Measurements from ENCODE around the gene ALKBH3.

The ALKBH3 gene

DNA sequence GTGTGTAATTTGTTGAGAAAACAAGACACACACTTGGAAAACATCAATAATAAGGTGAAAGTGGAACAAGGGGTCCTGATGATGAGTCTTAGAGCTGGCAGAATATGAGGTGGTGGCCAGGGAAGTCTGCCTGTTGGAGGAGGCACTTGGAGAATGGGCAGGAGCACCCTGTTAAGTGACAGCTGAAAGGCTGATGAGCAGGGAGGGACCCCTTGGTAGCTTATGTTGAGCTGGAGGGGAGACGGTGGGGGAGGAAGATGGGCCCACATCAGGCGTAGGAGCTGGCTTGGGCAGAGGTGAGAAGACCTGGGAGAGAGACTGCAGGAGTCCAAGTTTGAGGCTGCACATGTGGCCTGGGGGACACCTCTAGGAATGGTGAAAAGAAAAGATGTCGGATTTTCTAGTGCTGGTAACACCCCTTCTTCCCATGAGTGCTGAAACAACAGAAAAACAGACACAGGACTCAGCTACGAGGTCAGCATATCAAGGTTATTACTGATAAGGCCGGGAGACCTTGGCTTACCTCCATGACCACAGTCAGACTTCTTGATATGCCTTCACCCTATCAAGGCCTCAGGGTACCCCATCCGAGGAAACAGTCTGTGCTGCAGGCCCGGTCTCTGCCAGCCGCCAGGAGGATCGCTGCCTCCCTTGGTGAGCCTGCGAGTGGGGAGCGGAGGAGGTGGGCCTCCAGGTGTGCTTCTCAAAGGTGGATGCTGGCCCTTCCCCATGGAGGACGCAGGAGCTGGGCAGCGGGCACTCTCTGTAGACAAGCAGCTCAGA, 47.5 kb downstream of the ALKBH3 start:
- Histone ChIP-seq H3K27ac (ENCODE audit: low read length) (no peak overlapping the region), H3K4me3 (ENCODE audit: low read length) (no peak overlapping the region), H3K36me3 (ENCODE audit: control insufficient read depth, insufficient read depth, low read length) (no peaks in the 10 kb centered on the region), H3K9me3 (ENCODE audit: control insufficient read depth, insufficient read depth, low read length) (no peaks in the 10 kb centered on the region), H3K27me3 (ENCODE audit: control insufficient read depth, insufficient read depth, low read length) (no peaks in the 10 kb centered on the region), H3K4me1 (ENCODE audit: control insufficient read depth, insufficient read depth, low read length) (peaks cover 4% of the 10 kb centered on the region; the same call in 1 of the 2 replicates)
- no CpG with 5 or more reads among the region's 13 CpGs for WGBS (ENCODE audit: insufficient coverage, insufficient read length)
- no peak for DNase-seq (ENCODE audit: low read depth, low spot score)

DNA sequence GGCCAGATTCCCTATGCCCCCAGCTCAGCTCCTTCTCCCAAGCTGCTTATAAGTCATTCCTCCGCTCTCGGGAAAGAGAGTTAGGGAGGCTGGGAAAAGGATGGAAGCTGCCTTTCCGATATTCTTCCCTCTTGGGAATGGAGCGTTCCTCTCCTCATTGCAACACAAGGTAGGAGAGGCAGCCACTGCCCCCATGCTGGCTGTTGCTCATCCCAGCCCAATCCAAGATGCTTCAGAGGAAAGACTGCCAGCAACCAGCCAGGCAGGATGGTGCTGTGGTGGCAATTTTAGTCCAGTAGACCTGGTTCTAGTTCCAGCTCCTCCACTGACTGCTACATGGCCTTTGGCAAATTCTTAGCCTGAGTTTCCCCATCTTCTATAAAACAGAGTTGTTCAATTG, 48.1 kb downstream of the ALKBH3 start:
- H3K36me3 ChIP-seq (ENCODE audit: control insufficient read depth, insufficient read depth, low read length), result no peaks in the 10 kb centered on the region
- H3K4me1 ChIP-seq (ENCODE audit: control insufficient read depth, insufficient read depth, low read length), result peaks cover 5% of the 10 kb centered on the region; the same call in 1 of the 2 replicates
- no peaks in the 10 kb centered on the region for H3K9me3 ChIP-seq (ENCODE audit: control insufficient read depth, insufficient read depth, low read length)
- no peak overlapping the region for H3K27ac ChIP-seq (ENCODE audit: low read length)
- no peaks in the 10 kb centered on the region for H3K27me3 ChIP-seq (ENCODE audit: control insufficient read depth, insufficient read depth, low read length)
- no peak overlapping the region for H3K4me3 ChIP-seq (ENCODE audit: low read length)
- DNase-seq (ENCODE audit: low read depth, low spot score), result no peak
- WGBS (ENCODE audit: insufficient coverage, insufficient read length), result no CpG with 5 or more reads among the region's 4 CpGs

DNA sequence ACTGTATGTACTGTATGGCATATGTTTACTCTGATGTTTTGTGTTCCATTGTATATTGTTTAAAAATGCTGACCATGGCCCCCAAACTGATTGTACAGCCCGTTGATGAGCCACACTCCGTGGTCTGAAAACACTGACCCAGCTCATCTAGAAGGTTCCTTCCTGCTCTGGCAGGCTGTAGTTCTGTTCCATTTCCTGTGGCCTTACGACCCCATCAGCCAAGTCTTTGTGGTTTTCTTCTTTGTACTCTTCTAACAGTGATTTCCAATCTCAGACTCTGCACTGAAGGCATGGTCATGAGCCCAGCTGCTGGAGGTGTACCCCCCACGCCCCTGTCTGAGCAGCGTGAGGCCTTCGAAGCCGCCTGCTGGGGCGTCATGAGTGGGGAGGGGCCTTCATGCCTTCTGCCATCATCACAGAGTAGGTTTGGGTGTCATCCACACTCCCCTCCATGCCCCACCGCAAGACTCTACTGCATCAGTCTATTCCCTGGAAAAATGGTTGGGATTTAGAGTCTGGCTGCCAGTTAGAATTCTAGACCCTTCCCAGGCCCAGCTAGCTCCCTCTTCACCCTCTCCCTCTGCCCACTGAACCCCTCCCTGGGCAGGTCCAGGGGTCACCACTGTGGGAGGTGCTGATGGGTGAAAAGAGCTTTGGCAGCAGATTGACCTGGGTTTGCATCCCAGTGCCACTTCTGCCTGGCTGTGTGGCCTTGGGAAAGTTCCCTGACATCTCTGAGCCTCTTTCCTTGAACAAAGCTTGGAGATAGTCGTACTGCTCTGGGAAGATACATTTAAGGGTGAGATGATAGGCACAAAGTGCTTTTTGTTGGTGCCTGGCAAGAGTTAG, 50.5 kb downstream of the ALKBH3 start:
- H3K4me1 ChIP-seq (ENCODE audit: control insufficient read depth, insufficient read depth, low read length), result 0 out of 2 replicates have a peak, but pooled peaks cover 2% of the 10 kb centered on the region
- no peak for DNase-seq (ENCODE audit: low read depth, low spot score)
- WGBS (ENCODE audit: insufficient coverage, insufficient read length), result no CpG with 5 or more reads among the region's 10 CpGs
- no peaks in the 10 kb centered on the region for H3K27me3 ChIP-seq (ENCODE audit: control insufficient read depth, insufficient read depth, low read length)
- H3K36me3 ChIP-seq (ENCODE audit: control insufficient read depth, insufficient read depth, low read length), result no peaks in the 10 kb centered on the region
- no peak overlapping the region for H3K27ac ChIP-seq (ENCODE audit: low read length)
- H3K4me3 ChIP-seq (ENCODE audit: low read length), result no peak overlapping the region
- no peaks in the 10 kb centered on the region for H3K9me3 ChIP-seq (ENCODE audit: control insufficient read depth, insufficient read depth, low read length)

DNA sequence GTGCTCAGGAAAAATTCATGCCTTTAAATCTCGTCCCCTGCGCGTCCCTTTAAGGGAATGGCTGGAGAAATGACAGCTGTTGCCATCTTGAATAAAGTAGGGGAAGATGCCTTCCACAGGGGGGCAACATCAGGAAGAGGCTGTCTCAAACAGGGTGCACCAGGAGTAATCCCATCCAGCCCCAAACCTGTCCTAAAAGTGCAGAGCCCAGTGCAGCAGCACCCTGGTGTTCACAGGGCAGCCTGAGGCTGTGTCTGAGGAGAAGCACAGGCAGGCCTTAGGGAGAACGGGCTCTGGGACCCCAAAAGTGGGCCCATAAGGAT, 51.0 kb downstream of the ALKBH3 start:
- Histone ChIP-seq H3K36me3 (ENCODE audit: control insufficient read depth, insufficient read depth, low read length) (no peaks in the 10 kb centered on the region), H3K9me3 (ENCODE audit: control insufficient read depth, insufficient read depth, low read length) (no peaks in the 10 kb centered on the region), H3K4me3 (ENCODE audit: low read length) (no peak overlapping the region), H3K4me1 (ENCODE audit: control insufficient read depth, insufficient read depth, low read length) (0 out of 2 replicates have a peak, but pooled peaks cover 2% of the 10 kb centered on the region), H3K27ac (ENCODE audit: low read length) (no peak overlapping the region), H3K27me3 (ENCODE audit: control insufficient read depth, insufficient read depth, low read length) (no peaks in the 10 kb centered on the region)
- DNase-seq (ENCODE audit: low read depth, low spot score), result no peak
- no CpG with 5 or more reads among the region's 4 CpGs for WGBS (ENCODE audit: insufficient coverage, insufficient read length)

DNA sequence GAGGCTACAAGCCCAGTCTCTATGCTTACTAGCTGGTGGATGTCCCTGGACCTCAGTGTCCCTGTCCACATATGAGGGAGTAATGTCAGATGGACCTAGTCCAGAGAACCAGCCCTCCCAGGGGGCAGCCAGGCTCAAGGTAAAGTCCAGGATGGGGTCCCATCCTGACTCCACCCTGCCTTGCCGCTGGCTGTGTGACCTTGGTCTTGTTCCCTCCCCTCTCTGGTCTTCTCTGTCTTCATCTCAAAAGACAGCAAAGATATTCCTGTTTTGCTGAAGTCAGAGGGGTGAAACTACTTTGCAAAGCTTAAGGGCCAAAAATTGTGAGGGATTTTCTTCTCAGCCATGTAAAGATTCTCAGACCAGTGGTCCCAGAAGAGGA, 52.6 kb downstream of the ALKBH3 start:
- Histone ChIP-seq H3K27ac (ENCODE audit: low read length) (no peak overlapping the region), H3K27me3 (ENCODE audit: control insufficient read depth, insufficient read depth, low read length) (no peaks in the 10 kb centered on the region), H3K36me3 (ENCODE audit: control insufficient read depth, insufficient read depth, low read length) (no peaks in the 10 kb centered on the region), H3K4me3 (ENCODE audit: low read length) (no peak overlapping the region), H3K4me1 (ENCODE audit: control insufficient read depth, insufficient read depth, low read length) (0 out of 2 replicates have a peak, but pooled peaks cover 2% of the 10 kb centered on the region), H3K9me3 (ENCODE audit: control insufficient read depth, insufficient read depth, low read length) (no peaks in the 10 kb centered on the region)
- no CpG with 5 or more reads among the region's 1 CpG for WGBS (ENCODE audit: insufficient coverage, insufficient read length)
- DNase-seq (ENCODE audit: low read depth, low spot score), result no peak

DNA sequence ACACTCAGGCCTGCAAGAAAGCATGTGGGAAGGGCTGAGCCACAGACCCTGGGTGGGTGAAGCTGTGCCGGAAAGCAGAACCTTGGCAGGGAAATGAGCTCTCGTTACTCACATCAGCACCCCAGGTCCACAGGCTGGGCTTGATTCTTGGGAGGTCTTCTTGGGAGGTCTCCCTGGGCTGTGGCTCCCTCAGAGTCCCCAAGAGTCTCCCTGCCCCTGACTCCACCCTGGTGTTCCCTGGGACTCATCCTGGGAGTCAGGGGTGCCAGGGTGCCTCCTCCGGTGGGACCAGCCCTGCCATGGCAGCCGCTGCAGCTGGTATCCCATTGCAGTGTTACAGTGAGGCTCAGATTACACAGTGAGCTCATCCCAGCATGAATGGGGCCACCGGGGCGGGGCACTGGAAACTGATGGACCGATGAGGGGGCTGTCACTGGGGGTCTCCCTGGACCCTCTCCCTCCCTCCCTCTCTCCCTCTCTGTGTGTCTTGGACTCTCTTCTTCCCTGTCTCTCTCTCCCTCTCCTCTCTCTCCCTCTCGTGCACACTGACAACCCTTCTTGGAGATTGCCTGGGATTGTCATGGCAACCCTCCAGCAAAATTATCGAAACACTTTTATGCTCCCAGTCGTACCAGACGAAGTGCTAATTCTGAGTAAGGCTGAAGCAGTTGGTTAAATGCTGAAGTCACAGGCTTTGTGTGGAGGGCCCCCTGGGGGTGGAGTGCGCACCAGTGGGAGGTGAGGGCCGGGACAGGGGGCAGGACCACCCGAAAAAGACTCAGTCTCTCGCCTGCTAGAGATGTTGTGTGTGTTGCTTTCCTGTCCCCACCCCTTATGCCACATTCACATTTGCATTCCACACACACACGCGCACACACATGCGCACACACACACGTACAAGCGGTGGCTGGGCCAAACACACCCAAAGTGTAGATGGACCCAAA, 53.2 kb downstream of the ALKBH3 start:
- H3K4me1 ChIP-seq (ENCODE audit: control insufficient read depth, insufficient read depth, low read length), result 0 out of 2 replicates have a peak, but pooled peaks cover 2% of the 10 kb centered on the region
- DNase-seq (ENCODE audit: low read depth, low spot score), result no peak
- H3K36me3 ChIP-seq (ENCODE audit: control insufficient read depth, insufficient read depth, low read length), result no peaks in the 10 kb centered on the region

DNA sequence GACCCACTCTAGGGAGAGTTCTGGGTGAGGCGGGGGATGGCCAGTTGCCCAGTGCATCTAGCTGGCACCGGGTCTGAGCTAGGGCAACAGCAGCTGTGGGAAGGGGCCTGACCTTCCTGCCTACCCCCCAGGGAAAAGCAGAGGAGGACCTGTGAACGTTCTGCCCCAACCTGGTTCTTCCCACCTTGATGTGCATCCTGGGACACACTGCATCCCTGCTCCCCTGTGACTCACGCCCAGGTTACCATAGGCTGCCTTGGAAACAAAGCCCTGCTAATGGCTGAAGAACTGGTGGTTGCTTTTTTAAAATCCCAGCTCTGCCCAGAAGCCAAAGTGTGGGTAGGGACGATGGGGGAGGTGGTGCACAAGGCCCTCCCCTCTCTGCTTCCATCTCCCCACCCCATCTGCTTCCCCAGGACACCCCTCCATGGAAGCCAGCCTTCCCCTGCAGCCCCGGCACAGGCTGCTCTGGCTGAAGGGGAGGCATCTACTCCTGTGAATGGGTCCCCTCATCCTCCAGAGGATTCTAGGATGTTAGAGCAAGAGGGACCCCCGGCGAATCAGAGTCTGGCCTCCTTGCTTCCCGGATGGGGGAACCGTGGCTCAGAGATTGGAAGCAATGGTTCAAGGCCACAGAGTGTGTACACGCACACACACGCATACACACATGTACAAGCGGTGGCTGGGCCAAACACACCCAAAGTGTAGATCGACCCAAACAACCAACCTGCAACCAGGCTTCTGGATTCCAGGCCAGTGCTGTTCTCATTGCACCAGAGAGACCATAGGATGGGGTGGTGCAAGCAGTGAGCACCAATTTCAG, 54.2 kb downstream of the ALKBH3 start:
- Histone ChIP-seq H3K27me3 (ENCODE audit: control insufficient read depth, insufficient read depth, low read length) (no peaks in the 10 kb centered on the region), H3K27ac (ENCODE audit: low read length) (no peak overlapping the region), H3K36me3 (ENCODE audit: control insufficient read depth, insufficient read depth, low read length) (no peaks in the 10 kb centered on the region), H3K4me1 (ENCODE audit: control insufficient read depth, insufficient read depth, low read length) (0 out of 2 replicates have a peak, but pooled peaks cover 2% of the 10 kb centered on the region), H3K9me3 (ENCODE audit: control insufficient read depth, insufficient read depth, low read length) (no peaks in the 10 kb centered on the region), H3K4me3 (ENCODE audit: low read length) (no peak overlapping the region)
- WGBS (ENCODE audit: insufficient coverage, insufficient read length), result no CpG with 5 or more reads among the region's 14 CpGs
- no peak for DNase-seq (ENCODE audit: low read depth, low spot score)

More for the DNA sequence above, 53.2 kb downstream of the ALKBH3 start:
- Histone ChIP-seq H3K27ac (ENCODE audit: low read length) (no peak overlapping the region), H3K4me3 (ENCODE audit: low read length) (no peak overlapping the region), H3K9me3 (ENCODE audit: control insufficient read depth, insufficient read depth, low read length) (no peaks in the 10 kb centered on the region), H3K27me3 (ENCODE audit: control insufficient read depth, insufficient read depth, low read length) (no peaks in the 10 kb centered on the region)
- no CpG with 5 or more reads among the region's 20 CpGs for WGBS (ENCODE audit: insufficient coverage, insufficient read length)

DNA sequence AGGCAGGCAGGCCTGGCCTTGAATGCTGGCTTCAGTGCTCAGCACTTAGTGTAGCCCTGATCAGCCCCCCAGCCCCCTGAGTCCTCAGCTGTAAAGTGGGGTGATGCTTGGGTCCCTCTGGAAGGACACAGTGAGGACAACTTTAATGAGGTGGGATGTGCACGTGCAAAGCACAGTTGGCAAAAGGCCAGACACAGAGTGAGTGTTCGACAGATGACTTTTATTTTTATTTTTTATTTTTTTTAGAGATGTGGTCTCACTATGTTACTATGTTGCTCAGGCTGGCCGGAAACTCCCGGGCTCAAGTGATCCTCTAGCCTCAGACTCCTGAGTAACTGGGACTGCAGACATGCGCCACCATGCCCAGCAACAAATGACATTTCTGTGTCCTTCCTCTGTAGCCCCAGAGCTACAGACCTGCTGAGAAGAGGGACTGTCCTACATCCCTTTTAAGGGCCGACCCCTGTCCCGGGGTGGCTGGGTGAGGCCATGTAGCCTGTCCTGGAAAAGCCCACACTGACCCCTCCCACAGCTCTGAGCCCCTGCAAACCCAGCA, 54.9 kb downstream of the ALKBH3 start:
- H3K9me3 ChIP-seq (ENCODE audit: control insufficient read depth, insufficient read depth, low read length), result no peaks in the 10 kb centered on the region
- no CpG with 5 or more reads among the region's 7 CpGs for WGBS (ENCODE audit: insufficient coverage, insufficient read length)
- 0 out of 2 replicates have a peak, but pooled peaks cover 2% of the 10 kb centered on the region for H3K4me1 ChIP-seq (ENCODE audit: control insufficient read depth, insufficient read depth, low read length)
- no peak overlapping the region for H3K27ac ChIP-seq (ENCODE audit: low read length)
- no peaks in the 10 kb centered on the region for H3K27me3 ChIP-seq (ENCODE audit: control insufficient read depth, insufficient read depth, low read length)
- no peak overlapping the region for H3K4me3 ChIP-seq (ENCODE audit: low read length)
- no peaks in the 10 kb centered on the region for H3K36me3 ChIP-seq (ENCODE audit: control insufficient read depth, insufficient read depth, low read length)
- no peak for DNase-seq (ENCODE audit: low read depth, low spot score)

DNA sequence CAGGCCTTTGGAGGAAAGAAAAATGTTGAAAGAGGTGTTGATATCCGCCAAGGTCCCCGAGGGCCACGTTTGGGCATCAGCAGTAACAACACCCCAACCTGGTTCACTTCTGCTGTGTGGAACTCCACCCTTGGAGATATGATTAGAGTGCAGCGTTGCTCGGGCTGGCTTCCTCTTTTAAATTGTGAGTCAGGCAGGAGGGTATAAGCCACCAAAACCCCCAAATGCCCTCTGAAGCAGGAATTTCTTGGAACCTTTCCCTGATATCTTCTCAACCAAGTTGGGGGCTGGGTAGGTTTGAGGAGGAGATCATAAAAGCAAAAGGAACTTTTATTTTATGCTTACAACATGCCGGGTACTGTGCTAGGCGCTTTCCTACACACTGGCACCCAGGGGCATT, 55.4 kb downstream of the ALKBH3 start:
- Histone ChIP-seq H3K36me3 (ENCODE audit: control insufficient read depth, insufficient read depth, low read length) (no peaks in the 10 kb centered on the region), H3K4me3 (ENCODE audit: low read length) (no peak overlapping the region), H3K9me3 (ENCODE audit: control insufficient read depth, insufficient read depth, low read length) (no peaks in the 10 kb centered on the region), H3K27me3 (ENCODE audit: control insufficient read depth, insufficient read depth, low read length) (no peaks in the 10 kb centered on the region; the same call in 1 of the 2 replicates), H3K27ac (ENCODE audit: low read length) (no peak overlapping the region), H3K4me1 (ENCODE audit: control insufficient read depth, insufficient read depth, low read length) (0 out of 2 replicates have a peak, but pooled peaks cover 2% of the 10 kb centered on the region)
- no peak for DNase-seq (ENCODE audit: low read depth, low spot score)
- no CpG with 5 or more reads among the region's 7 CpGs for WGBS (ENCODE audit: insufficient coverage, insufficient read length)

All from iPS DF 6.9 (cell line).